ENCODE results near the gene DSCAM.
"Not testable (repeated sequence)": the region's sequence is repeated elsewhere in the genome, so short reads cannot be mapped to it uniquely, and the experiment has no call there.

DSCAM gene

DNA sequence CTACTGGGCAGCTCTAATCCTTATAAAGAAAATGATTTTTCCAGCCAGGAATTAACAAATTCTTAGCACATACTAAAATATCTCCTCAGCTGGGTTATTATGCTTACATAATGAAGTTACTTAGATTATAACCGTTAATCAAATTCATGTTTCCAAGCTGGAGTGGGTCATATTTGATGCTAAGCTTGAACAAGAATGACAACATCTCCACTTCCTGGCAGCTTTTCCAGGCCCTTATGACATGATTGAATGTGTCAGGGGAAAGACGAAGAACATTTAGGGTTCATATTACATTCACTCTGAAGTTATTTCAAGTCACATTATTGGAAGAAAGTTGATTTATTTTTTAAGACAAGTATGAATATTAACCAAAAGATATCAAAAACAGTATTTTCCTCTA is 646.0 kb downstream of the DSCAM start:
- no peak for DNase-seq

DNA sequence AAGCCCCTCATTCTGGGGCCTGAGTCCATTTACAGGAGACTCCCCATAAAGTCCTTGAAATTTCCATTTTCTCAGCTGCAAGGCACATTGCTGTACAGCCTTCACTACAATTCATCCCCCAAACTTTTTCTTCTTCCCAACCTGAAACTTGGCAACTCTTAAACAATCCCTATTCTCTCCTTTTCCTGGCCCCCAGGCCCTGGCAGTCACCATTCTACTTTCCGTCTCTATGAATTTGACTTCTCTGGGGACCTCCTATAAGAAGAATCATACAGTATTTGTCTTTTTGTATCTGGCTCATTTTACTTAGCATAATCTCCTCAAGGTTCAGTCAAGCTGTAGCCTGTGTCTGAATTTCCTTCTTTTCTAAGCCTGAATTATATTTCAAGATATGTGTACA is 646.8 kb downstream of the DSCAM start:
- DNase-seq = no peak

DNA sequence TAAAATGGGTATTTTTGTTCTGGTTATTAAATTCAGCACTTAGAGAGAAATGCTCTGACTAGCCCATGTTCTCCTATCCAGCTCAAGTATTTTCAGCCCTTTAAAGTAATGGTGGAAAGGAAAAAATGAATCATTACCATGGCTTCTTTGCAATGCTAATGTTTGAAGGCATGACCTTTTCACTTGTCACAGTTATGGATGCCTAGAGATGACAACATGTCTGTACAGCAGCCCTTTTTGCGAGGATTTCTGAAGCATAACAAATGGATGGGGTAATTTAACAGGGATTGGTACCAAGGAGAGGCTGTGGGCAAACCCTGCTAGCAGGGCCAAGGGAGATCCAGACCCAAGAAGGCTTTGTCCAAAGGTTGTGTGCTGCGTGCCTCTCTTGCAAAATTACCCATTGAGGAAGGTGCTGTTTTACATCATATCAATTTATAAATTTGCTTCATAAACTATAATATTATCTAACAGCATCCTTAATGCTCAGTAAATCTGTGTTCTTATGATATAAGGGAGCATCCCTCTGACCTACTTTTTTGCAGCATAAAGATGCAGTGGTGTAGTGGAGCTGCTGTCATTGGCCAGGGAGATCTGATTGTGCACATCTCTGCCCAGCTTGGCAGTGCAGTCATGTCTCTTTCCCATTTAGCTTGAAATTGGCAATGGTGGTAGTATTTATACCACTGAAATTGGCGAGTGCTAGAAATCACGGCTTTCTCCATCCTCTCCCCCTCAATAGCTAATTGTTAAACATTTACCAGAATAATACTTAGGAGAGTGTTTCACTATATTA is 652.6 kb downstream of the DSCAM start:
- DNase-seq = no peak

DNA sequence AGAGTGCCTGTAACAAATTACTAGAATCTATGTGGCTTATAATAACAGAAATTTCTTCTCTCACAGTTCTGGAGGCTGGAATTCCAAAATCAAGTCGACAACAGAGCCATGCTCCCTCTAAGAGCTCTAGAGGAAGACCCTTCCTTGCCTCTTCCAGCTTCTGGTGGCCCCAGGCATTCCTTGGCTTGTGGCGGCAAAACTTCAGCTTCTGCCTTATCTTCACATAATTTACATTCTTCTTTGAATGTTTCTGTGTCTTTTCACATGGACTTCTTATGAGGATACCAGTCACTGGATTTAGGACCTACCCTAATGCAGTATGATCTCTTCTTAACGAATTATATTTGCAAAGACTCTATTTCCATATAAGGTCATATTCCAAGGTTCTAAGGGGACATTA is 655.3 kb downstream of the DSCAM start:
- DNase-seq = no peak

DNA sequence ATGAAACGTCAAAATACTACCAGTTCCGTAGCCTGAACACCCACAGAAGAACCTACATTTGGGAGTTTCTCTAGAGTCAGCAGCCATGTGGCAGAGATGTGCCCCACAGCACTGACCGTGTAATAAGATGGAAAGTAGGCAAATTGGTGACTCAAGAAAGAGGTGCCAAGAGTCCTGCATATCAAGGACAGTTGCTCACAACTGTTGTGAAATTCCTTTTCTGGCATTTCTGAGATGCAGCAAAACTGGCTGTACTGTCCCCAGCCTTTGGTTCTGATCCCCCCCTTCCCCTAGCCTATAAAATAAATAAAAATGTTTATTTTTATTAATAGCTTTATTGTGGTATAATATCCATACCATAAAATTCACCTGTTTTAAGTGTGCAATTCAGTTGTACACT is 655.8 kb downstream of the DSCAM start:
- DNase-seq = no peak

DNA sequence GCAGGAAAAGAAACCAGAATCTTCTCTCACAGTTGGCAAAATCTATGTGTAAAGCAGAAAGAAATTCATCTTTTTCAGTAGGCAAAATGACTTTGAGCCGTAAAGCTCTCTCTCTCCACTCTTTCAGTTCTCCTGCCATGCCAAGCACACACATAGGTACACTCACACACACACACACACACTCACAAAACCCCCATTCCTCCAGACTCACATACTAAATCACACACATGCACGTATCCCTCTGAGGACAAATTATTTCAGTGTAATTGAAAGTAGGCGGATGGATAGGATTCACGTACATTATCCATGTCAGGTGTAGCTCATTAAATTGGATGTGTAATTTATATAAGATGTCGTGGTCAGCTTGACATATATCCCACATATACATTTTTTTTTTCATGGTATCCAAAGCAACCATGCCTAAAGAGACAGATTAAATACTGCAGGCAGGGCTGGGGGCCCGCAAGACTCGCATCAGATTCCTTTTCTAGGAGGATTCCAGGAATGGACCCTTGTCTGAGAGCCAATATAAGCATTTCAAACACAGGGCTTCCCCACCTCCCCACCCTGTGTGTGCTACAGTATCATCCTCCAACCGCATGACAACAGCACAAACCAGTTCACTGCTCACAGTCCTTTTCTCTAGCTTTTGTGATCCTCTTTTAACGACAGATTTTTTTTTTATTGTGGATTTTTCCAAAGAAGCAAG is 658.9 kb downstream of the DSCAM start:
- no peak for DNase-seq

DNA sequence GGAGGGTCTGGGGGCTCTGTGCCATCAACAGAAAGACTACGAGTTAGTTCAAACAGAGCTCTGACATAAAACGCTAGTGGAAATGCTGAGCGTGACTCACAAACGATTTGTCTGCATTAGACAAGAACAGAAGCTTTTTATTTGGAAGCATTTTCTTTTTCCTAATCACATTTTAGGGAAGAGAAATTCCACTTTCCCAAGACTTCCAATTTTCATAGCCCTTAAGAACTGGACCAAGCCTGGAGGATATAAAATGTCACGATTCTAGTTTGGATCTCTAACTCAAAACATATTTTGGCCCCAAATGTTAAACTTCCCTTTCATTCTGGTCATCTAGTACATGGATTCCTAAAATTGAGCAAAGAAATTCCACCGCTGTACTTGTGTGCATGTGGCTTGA is 659.7 kb downstream of the DSCAM start:
- DNase-seq = no peak

DNA sequence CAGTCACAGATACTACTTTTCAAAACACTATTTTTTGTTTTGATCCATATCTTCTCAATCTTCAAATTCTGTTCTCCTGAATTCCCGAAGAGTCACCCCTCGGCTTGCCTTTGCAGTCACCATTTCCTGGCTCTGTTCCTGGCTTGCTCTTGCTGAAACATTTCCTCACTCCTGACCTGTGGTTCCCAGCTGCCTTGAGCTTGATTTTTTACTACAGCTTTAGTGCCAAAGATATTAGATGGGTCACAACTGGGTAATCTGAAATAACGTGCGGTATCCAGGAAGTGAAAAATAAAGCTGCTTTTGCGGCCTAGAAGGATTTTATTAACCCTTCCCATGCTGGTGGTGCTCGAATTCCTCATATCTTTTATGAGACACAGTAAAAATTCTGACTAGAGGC is 660.9 kb downstream of the DSCAM start:
- DNase-seq = no peak

DNA sequence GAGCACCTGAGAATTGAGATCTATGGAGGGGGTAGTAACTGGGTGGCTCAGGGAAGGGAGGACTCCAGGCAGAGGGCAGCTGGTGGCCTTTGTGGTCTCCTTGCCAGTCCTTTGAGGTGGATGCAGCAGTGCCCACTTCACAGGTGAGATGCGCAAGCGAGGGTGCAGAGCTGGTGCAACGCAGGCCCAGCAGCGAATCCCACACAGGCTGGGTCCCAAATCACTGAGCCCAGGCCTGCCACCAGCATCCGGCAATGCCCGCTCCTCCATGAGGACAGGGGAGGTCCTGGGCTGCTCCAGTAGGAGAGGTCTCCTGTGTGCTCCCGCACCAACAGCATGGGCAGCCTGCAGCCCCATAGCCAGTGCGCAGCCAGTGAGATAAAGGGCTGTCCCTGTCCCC is 661.8 kb downstream of the DSCAM start:
- DNase-seq = no peak

DNA sequence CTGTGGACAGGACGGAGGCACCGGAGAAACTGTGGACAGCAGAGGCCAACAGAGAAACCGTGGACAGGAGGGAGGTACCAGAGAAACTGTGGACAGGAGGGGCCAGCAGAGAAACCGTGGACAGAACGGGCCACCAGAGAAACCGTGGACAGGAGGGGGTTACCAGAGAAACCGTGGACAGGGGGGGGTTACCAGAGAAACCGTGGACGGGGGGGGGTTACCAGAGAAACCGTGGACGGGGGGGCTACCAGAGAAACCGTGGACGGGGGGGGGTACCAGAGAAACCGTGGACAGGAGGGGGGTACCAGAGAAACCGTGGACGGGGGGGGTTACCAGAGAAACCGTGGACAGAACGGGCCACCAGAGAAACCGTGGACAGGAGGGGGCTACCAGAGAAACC is 664.5 kb downstream of the DSCAM start:
- not testable (repeated sequence) for DNase-seq

DNA sequence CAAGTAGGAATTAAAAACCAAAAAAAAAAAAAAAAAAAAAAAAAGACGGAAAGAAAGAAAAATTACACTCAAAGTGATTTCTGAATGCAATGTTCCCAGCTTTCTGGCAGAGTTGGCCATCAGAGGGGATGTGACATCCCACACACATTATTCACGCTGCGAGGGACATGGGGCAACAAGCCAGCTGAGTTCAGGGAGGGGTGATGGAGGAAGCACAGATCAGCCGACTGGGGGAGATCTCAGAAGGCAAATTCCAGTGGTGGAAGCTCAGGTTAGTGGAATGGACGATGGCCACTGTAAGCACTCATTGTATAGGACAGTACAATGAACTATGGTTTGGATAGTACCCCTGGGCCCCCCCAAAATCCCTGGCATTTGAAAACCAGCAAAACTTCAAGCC is 667.8 kb downstream of the DSCAM start:
- no peak for DNase-seq

DNA sequence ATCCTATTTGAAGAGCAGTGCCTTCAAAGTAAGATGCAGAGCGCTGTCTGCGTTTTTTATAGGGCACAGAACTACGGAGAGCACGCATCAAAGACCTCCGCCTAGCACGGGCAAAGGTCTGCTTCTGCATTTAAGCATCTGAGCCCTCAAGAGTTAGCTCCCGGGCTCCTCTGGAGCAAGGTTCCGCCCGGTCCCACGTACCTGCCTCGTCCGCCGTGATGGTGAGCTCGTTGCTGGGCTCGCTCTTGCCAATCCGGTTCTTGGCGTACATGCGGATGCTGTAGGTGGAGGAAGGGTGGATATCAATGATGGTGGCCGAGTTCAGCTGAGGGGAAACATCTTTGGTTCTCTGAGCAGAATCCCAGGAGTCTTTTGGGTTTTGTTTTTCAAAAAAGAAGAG is 668.2 kb downstream of the DSCAM start:
- DNase-seq = no peak

DNA sequence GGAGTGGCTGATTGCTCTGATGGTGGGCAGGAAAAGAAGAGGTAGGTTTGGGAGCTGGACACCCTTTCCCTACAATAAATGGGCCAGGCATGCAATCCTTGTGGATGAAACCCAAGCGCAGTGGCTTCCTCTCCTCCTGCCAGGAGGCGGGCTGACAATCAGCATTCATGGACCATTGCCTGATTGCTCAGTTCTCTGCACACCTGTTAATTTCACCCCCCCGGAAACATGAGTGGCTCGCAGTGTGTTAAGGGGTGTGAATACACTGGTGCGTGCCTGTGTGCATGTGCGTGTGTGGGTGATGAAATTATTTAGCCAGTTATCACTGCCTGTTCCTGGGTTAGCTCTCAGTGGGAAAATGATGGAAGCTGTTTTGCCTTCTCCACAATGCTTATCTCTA is 669.0 kb downstream of the DSCAM start:
- DNase-seq = peak; percentile 41

DNA sequence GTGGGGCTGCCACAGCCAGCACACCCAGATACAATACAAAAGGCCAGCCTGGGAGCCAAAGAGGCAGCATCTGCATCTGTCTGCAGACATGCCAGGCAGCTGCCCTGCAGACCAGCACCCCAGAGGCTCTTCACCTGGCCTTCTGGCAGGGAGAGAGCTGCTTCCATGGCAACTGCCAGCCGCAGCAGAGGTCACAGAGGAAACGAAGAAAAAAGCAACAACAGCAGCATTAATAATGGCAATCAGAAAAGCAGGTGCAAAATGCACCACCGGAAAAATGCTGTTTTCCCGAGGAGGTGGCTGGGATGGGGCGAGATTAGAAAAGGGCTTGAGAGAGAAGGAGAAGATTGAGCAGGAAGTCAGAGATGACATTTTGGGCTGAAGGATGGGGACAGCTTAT is 670.2 kb downstream of the DSCAM start:
- DNase-seq = peak; percentile 99

DNA sequence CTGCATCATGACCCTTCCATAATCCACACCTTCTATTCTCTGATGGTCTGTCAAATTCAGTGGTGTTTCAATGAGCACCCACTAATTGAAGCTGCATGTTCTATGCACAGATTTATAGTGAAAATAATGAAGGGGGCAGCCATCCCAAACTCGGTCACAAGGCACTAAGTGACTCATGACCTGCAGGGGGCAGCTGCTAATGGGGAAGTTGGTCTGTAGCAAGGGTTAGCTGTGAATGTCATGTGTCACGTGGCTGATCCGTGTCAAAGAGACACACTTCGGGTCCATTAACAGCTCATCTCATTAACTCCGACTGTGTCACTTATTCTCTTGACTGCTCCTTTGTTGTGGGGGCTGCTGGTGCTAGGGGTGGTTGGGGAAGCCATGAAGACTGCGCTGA is 673.1 kb downstream of the DSCAM start:
- no peak for DNase-seq

DNA sequence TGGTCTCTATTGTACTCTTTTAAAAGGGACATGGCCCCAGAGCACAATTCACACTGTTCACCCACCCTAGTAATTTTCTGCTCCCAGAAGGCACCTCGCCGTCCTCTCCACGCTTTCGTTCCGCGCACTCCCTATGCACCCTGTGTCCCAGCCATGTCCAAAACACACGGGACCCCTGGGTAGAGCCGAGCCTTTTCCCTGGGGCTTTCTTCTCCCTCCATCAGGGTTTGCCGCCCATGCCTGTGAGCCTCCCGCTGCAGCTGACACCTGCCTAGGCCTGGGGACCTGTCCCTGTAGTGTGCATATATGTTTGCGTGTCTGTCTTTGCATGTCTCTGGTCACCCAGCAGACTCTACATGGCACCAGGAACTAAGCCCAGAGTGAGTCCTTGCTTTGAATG is 677.0 kb downstream of the DSCAM start:
- DNase-seq = no peak

DNA sequence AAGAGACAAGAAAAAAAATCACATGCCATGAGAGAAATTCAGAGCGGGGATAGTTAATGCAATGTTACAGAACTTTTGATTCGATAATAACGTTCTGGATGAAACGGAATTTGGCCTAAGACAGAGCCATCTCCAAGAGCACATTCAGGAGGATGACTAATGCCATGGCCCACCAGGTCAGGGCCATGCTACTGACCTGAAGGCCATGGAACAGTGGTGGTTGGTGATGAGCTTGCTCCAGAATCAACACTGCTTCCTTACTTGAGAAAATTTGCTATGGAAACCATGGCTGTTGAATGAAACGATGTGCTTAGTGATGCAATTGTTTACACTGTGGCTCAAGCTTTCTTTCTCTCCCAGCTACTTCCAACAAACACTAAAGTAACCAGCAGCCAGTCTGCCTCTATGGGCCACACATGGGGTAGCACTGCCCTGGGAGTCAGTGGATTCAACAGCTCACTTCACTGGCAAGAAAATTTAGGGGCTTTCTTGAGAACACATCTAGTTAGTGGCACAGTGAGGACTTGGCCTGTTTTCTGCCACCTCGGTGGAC is 680.6 kb downstream of the DSCAM start:
- DNase-seq = no peak

DNA sequence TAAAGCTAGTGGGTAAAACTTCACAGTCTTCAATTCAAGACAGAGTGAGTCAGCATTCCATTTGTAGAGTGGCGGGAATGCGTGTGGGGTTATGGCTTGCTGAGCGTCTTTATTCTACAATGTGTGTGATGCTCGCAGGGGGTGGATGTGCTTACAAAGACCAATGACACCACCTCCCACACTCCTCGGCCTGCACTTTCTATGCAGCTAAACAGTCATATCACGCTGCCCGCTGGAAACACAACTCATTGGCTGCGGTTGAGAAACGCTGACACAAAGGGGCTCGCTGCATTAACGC is 681.2 kb downstream of the DSCAM start:
- no peak for DNase-seq

DNA sequence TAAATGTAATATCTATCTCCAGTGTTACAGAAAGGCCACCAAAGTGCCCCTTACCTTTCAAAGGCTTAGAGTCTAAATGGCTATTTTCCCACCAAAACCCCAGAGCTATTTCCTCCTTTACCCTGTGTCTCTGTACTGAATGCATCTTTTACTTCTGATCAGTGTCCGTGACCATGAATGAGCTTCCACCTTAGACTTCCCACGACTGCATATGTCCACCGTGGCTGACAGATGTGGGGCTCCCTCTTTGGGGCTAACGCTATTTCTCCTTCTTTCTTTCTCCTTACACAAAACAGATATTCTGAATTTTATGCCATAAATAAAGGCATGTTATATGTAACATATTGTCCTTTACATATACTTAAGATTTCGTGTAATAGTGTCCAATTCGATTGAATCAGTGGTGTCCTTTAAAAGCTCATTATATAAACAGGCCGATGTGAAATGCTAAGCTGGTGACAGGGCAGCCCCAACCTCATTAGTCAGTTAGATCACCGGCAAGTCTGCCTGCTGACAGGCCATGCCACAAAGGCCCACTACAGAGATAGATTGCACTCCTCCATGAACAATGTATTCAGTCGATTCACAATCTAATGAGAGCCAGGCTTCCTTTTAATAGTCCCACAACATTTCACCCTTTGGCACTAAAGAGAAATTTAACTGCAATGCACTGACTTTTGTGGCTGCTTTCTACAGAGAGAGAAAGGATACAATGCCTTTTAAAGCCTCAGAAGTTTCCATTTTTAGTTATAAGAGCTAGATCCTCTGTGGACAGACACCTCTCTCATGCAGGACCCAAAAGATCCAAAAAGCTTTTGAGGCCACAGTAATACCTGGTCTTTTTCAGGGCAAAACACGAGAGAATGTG is 681.8 kb downstream of the DSCAM start:
- no peak for DNase-seq

DNA sequence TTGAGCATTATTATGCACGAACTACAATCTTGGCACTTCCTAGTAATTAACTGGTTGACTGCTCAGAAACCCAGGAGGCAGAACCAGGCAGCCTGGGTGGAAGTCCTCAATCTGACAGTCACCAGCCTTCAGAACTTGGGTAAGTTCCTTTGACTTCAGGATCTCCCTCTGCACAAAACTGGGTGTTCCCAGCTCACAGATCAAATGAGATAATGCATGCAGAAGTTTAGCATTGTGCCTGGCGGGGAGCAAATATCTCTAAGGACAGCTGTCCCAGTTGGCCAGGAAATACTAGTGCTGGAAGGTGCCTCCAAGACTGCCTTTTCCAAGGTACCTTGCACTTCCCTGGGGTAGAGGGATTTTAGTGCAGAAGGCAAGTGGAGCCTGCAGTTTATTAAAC is 684.9 kb downstream of the DSCAM start:
- no peak for DNase-seq

DNA sequence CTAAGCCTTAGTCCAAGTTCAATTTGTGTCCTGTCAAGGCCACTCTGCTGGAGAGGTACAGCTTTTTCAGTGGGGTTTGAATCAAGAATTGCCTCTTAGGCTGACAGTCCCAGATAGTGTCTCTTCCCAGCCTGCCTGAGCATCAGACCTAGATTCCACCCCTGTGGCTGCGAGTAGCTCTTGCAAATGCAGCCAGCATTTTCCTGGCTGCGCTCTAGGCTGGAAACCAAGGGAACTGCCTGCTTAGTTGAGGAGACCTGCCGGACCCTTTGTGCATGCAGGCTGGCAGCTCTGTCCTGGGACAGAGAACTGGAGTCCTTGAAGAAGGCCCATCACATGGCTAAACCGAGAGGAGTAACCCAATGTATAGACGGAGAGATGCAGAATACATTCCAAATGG is 686.0 kb downstream of the DSCAM start:
- DNase-seq = no peak

DNA sequence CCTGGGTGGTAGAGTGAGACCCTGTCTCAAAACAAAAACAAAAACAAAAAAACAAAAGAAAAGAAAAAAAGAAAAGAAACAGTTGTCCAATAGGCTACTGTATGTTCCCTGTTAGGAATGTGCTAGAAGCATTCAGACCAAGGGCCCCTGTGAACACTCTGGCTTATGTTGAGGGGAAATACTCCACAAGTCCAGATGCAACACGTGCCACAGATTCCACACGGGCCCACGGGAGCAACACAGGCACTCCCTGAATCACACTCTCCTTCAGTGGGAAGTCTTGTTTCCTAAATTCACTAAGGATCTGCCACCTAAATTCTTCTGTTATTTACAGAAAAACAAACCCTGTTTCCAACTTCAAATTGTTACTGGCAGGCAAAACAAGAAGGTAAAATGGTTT is 688.6 kb downstream of the DSCAM start:
- DNase-seq = no peak

DNA sequence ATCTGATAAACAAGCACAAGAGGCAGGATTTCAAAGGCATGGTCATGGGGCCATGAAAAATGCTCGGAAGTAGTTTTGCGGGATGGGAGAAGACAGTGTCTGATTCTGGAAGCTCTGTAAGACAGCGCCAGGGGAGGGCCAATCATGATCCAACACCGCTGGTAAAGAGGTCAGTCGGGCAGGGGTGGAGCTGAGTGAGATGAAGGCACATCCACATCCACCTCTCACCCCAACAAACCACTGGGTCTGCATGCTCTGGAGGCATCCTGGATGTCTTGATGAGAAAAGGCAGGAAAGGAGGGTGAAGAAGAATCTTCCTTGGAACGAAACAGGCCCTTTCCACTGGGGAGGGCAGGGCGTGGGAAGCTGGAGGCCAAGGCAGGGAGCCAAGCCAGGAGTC is 691.4 kb downstream of the DSCAM start:
- DNase-seq = no peak

DNA sequence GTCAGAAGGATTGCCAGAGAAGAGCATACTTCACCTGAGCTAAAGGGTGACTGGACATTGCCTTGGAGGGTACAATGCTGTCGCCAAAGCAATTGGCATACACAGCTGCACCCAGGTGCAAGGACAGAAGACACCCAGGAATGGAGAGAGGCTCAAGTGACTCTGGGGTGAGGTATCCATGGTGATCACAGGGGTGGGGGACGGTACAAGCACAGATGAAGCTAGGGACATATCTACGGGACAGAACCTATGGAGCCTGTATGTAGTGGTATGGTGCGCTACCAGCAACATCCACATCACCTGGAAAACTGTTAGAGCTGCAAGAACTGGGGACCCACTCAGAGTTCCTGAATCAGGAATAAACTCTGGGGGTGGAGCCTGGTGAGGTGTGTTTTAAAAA is 693.6 kb downstream of the DSCAM start:
- no peak for DNase-seq
